ENCODE measurements around the gene SVBP. TPM values are rescaled to one million over a fixed set of nuclear protein-coding genes. Genes with fewer than 3 reads are reported as not detected.

Gene SVBP
- total RNA-seq, 2 donors from 2014 or later, result 10.2 to 20.9 TPM

GRCh38 chr1:42853116-42853884 lies 36.1 kb upstream of the SVBP start:
- TF ChIP-seq CTCF (IDR thresholded peaks at IDR 0.05), result no peak
- no peak for ATAC-seq (ENCODE audit: insufficient number of reproducible peaks, low FRiP score, low read depth)
- H3K27me3 ChIP-seq (replicated peaks; ENCODE audit: insufficient read depth), result no peaks in the 10 kb centered on the region
- no peak overlapping the region for H3K27ac ChIP-seq
- DNase-seq (ENCODE audit: low spot score), result no peak
- no peaks in the 10 kb centered on the region for H3K9me3 ChIP-seq
- H3K4me3 ChIP-seq, result no peak overlapping the region
- H3K36me3 ChIP-seq, result peaks cover 17% of the 10 kb centered on the region
- H3K4me1 ChIP-seq (ENCODE audit: control insufficient read depth in 1 of 2, low read depth in 2 of 2), result no peaks in the 10 kb centered on the region

GRCh38 chr1:42852608-42852980 lies 35.4 kb upstream of the SVBP start:
- no peak for DNase-seq (ENCODE audit: low spot score)
- peaks cover 0 to 4% of the 10 kb centered on the region in 2 donors for H3K4me1 ChIP-seq (ENCODE audit: control insufficient read depth in 1 of 2, low read depth in 2 of 2)
- no peak overlapping the region for H3K4me3 ChIP-seq
- ATAC-seq (ENCODE audit: insufficient number of reproducible peaks, low FRiP score, low read depth), result no peak
- no peaks in the 10 kb centered on the region for H3K27me3 ChIP-seq (replicated peaks; ENCODE audit: insufficient read depth)
- no peaks in the 10 kb centered on the region for H3K9me3 ChIP-seq
- H3K36me3 ChIP-seq, result peaks cover 17% of the 10 kb centered on the region
- no peak overlapping the region for H3K27ac ChIP-seq
- TF ChIP-seq CTCF (IDR thresholded peaks at IDR 0.05), result no peak

- no peaks in the 10 kb centered on the region for H3K9me3 ChIP-seq
- no peak overlapping the region for H3K4me3 ChIP-seq
- no peaks in the 10 kb centered on the region for H3K27me3 ChIP-seq (replicated peaks; ENCODE audit: insufficient read depth)
- ATAC-seq (ENCODE audit: insufficient number of reproducible peaks, low FRiP score, low read depth) (no peak), DNase-seq (ENCODE audit: low spot score) (no peak)
- H3K27ac ChIP-seq, result no peak overlapping the region
- H3K36me3 ChIP-seq, result peaks cover 17% of the 10 kb centered on the region
- H3K4me1 ChIP-seq (ENCODE audit: control insufficient read depth in 1 of 2, low read depth in 2 of 2), result peaks cover 4 to 10% of the 10 kb centered on the region in 2 donors
- no peak for TF ChIP-seq CTCF (IDR thresholded peaks at IDR 0.05)
Measured at GRCh38 chr1:42851960-42852607, 34.9 kb upstream of the SVBP start.

- H3K4me3 ChIP-seq, result no peak overlapping the region
- TF ChIP-seq CTCF (IDR thresholded peaks at IDR 0.05), result no peak
- H3K27ac ChIP-seq, result no peak overlapping the region
- ATAC-seq (ENCODE audit: insufficient number of reproducible peaks, low FRiP score, low read depth) (no peak), DNase-seq (ENCODE audit: low spot score) (no peak)
- H3K9me3 ChIP-seq, result no peaks in the 10 kb centered on the region
- peaks cover 4 to 11% of the 10 kb centered on the region in 2 donors for H3K4me1 ChIP-seq (ENCODE audit: control insufficient read depth in 1 of 2, low read depth in 2 of 2)
- no peaks in the 10 kb centered on the region for H3K27me3 ChIP-seq (replicated peaks; ENCODE audit: insufficient read depth)
- peaks cover 17% of the 10 kb centered on the region for H3K36me3 ChIP-seq
Measured at GRCh38 chr1:42851420-42851819, 34.2 kb upstream of the SVBP start.

- ATAC-seq (ENCODE audit: insufficient number of reproducible peaks, low FRiP score, low read depth), result no peak
- TF ChIP-seq CTCF (IDR thresholded peaks at IDR 0.05), result no peak
Measured at GRCh38 chr1:42849944-42850343, 32.7 kb upstream of the SVBP start.

More at GRCh38 chr1:42849944-42850343, 32.7 kb upstream of the SVBP start:
- no peak overlapping the region for H3K27ac ChIP-seq
- peaks cover 17% of the 10 kb centered on the region for H3K36me3 ChIP-seq
- peaks cover 7 to 11% of the 10 kb centered on the region in 2 donors for H3K4me1 ChIP-seq (ENCODE audit: control insufficient read depth in 1 of 2, low read depth in 2 of 2)
- H3K9me3 ChIP-seq, result no peaks in the 10 kb centered on the region
- no peaks in the 10 kb centered on the region for H3K27me3 ChIP-seq (replicated peaks; ENCODE audit: insufficient read depth)
- no peak overlapping the region for H3K4me3 ChIP-seq
- no peak for DNase-seq (ENCODE audit: low spot score)

Data from thoracic aorta (tissue), 2 donors.